Left ventricle myocardium inferior (tissue), 1 donor: ENCODE data around the gene YIPF6. TPM values are rescaled to one million over a fixed set of nuclear protein-coding genes. Genes with fewer than 3 reads are reported as not detected.
A peak's percentile ranks its signal among the peaks of the same experiment; 100 is the strongest.

Source experiments
- DNase-seq: peaks from one replicate; pipeline ENCODE4 v3.0.0-alpha.2; 2020
- H3K27ac ChIP-seq: fragments of 200-600 bp; replicated peaks from 2 replicates; pipeline ENCODE4 v1.8.0; 2021
- H3K27me3 ChIP-seq: fragments of 200-600 bp; 2 replicates; pipeline ENCODE4 v1.8.0; 2021; ENCODE audit warnings: low read depth
- H3K36me3 ChIP-seq: fragments of 200-600 bp; 2 replicates; pipeline ENCODE4 v1.8.0; 2021
- H3K4me1 ChIP-seq: fragments of 200-600 bp; 2 replicates; pipeline ENCODE4 v1.8.0; 2021
- H3K4me3 ChIP-seq: fragments of 200-600 bp; 2 replicates; pipeline ENCODE4 v1.8.0; 2021; ENCODE audit warnings: mild to moderate bottlenecking, moderate library complexity
- H3K9me3 ChIP-seq: fragments of 200-600 bp; replicated peaks from 2 replicates; pipeline ENCODE4 v1.8.0; 2021
- CTCF ChIP-seq: fragments of 200-600 bp; IDR thresholded peaks from 2 replicates; pipeline ENCODE4 v1.8.0; 2021; ENCODE audit warnings: antibody characterized with exemption, mild to moderate bottlenecking, borderline replicate concordance
- intact Hi-C: fragments of 100-400 bp; cut with micrococcal nuclease; formaldehyde crosslinking; loops from one replicate; pipeline ENCODE4 v1.11.0; 2022
- total RNA-seq: library from RNA; stranded (reverse); fragmentation: NEBNext Ultra II Directional; extraction: Animal tissue kit (Norgen Biotek cat#: 25700); gene quantifications from one replicate; pipeline ENCODE4 v1.2.1, GENCODE V29; 2021
- donor health status: DM: no; HTN: yes; CAD: no; lungs with severe emphysema.

YIPF6 gene
- total RNA-seq, 1 donor from 2014 or later: 30.4 TPM

- DNase-seq: no peak
- H3K27ac ChIP-seq: no peak overlapping the region
- no peak for TF ChIP-seq CTCF
- H3K36me3 ChIP-seq: no peaks in the 10 kb centered on the region
- H3K4me1 ChIP-seq: no peaks in the 10 kb centered on the region
- intact Hi-C loops: loop anchor here (5.0 kb wide), 1 partner anchor 264 kb away; no protein-coding TSS in a partner anchor
- H3K9me3 ChIP-seq: no peaks in the 10 kb centered on the region
- no peaks in the 10 kb centered on the region for H3K27me3 ChIP-seq
- no peak overlapping the region for H3K4me3 ChIP-seq
These were observed 37.3 kb upstream of the YIPF6 start for GRCh38 chrX:68461576-68461975.

- Histone ChIP-seq H3K4me3 (no peak overlapping the region), H3K27ac (no peak overlapping the region), H3K4me1 (no peaks in the 10 kb centered on the region), H3K27me3 (no peaks in the 10 kb centered on the region), H3K9me3 (no peaks in the 10 kb centered on the region), H3K36me3 (no peaks in the 10 kb centered on the region)
- TF ChIP-seq CTCF: no peak
- intact Hi-C loops: loop anchor here (5.0 kb wide), 1 partner anchor 265 kb away; no protein-coding TSS in a partner anchor
- DNase-seq: no peak
These were observed 36.7 kb upstream of the YIPF6 start for GRCh38 chrX:68462197-68462596.

- intact Hi-C loops: loop anchor here (5.0 kb wide), 1 partner anchor 265 kb away; no protein-coding TSS in a partner anchor
- peak; percentile 66 for TF ChIP-seq CTCF
- DNase-seq: no peak
These were observed 36.2 kb upstream of the YIPF6 start for GRCh38 chrX:68462653-68463052.

GRCh38 chrX:68463880-68464279 is 35.0 kb upstream of the YIPF6 start:
- intact Hi-C loops: loop anchor here (5.0 kb wide), 1 partner anchor 267 kb away; no protein-coding TSS in a partner anchor
- Histone ChIP-seq H3K4me1 (no peaks in the 10 kb centered on the region), H3K36me3 (no peaks in the 10 kb centered on the region), H3K27me3 (no peaks in the 10 kb centered on the region), H3K4me3 (no peak overlapping the region), H3K9me3 (no peaks in the 10 kb centered on the region), H3K27ac (no peak overlapping the region)
- TF ChIP-seq CTCF: no peak
- DNase-seq: no peak

More at GRCh38 chrX:68462653-68463052, 36.2 kb upstream of the YIPF6 start:
- no peaks in the 10 kb centered on the region for H3K36me3 ChIP-seq
- no peaks in the 10 kb centered on the region for H3K9me3 ChIP-seq
- no peaks in the 10 kb centered on the region for H3K27me3 ChIP-seq
- H3K4me3 ChIP-seq: no peak overlapping the region
- H3K27ac ChIP-seq: no peak overlapping the region
- no peaks in the 10 kb centered on the region for H3K4me1 ChIP-seq

GRCh38 chrX:68464796-68465195 is 34.1 kb upstream of the YIPF6 start:
- intact Hi-C loops: loop anchor here (5.0 kb wide), 1 partner anchor 267 kb away; no protein-coding TSS in a partner anchor
- Histone ChIP-seq H3K4me3 (no peak overlapping the region), H3K27ac (no peak overlapping the region), H3K4me1 (no peaks in the 10 kb centered on the region), H3K9me3 (no peaks in the 10 kb centered on the region), H3K36me3 (no peaks in the 10 kb centered on the region), H3K27me3 (no peaks in the 10 kb centered on the region)
- no peak for DNase-seq
- no peak for TF ChIP-seq CTCF
